CD4-positive, alpha-beta T cell treated with Interleukin-10 for 1 hour (primary cell): ENCODE results near the gene AKT1.

Experiments
- DNase-seq: peaks from one replicate; pipeline ENCODE4 v3.0.0-alpha.2; 2020

The AKT1 gene

GRCh38 chr14:104721505-104722431 lies 73.8 kb downstream of the AKT1 start:
- DNase-seq = no peak
